OCI-LY1 (cell line): ENCODE results near the gene LHX1.

ENCODE experiments used
- CTCF ChIP-seq: fragments of 200-600 bp; sonication (generic), shearing (Covaris generic); IDR thresholded peaks from 2 replicates; pipeline ENCODE4 v1.5.1; 2017; ENCODE audit warnings: mild to moderate bottlenecking, antibody characterized with exemption, low read length, moderate library complexity, mixed read lengths
- EZH2 ChIP-seq: fragments of 200-600 bp; sonication (generic), shearing (Covaris generic); IDR thresholded peaks from 2 replicates; pipeline ENCODE4 v1.8.0; 2017; ENCODE audit warnings: borderline replicate concordance, mixed run types, mild to moderate bottlenecking, antibody characterized with exemption, low read length, moderate library complexity, mixed read lengths

- TF ChIP-seq EZH2 (no peak), CTCF (no peak)
Measured at GRCh38 chr17:36945140-36945539, 7.9 kb downstream of the LHX1 start.
